NCI-H69 (cell line): Measurements from ENCODE around the gene RUVBL2.
"Not testable (repeated sequence)": the region's sequence is repeated elsewhere in the genome, so short reads cannot be mapped to it uniquely, and the experiment has no call there.

Source experiments
- DNase-seq: peaks from one replicate; lab custom pipeline; 2025; lab: John Stamatoyannopoulos, UW

Gene RUVBL2

DNA sequence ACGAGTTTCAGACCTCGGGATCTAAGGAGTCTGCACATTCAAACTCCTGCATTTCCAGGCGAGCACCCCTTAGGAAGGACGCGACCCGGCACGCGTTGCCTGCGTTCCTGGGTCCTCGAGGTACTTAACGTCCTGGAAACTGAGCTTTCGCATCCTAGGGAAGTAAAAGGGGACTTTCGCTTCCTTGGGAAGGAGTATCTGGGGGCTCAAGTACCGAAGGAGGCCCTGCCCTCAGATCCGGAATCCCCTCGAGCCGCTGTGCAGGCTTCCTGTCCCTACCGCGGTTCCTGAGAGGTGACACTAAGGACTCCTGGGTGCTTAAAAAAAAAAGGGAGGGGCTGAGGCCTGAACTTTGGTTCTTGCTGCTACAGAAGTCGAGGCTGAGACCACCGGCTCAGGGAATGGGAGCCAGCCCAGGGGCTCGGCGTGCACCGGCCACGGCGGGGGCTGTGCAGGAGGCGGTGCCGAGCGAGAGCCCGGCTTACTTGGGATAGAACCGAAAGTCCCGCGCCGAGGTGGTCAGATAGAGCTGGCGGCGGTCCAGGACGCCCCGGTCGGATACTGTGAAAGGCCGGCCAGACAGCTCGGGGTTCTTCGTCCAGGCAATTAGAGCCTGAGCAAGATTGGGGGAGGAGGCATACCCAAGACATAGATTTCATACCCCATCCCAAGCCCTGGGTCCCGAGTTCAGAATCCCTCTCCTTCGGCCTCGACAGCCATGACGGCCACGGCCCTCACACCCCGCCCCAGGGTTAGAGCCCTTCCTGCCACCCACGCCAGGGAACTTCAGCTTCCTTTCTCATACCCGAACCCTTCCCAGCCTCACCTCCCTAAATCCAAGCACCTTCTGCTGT lies 24.9 kb downstream of the RUVBL2 start:
- peak; percentile 28 for DNase-seq

DNA sequence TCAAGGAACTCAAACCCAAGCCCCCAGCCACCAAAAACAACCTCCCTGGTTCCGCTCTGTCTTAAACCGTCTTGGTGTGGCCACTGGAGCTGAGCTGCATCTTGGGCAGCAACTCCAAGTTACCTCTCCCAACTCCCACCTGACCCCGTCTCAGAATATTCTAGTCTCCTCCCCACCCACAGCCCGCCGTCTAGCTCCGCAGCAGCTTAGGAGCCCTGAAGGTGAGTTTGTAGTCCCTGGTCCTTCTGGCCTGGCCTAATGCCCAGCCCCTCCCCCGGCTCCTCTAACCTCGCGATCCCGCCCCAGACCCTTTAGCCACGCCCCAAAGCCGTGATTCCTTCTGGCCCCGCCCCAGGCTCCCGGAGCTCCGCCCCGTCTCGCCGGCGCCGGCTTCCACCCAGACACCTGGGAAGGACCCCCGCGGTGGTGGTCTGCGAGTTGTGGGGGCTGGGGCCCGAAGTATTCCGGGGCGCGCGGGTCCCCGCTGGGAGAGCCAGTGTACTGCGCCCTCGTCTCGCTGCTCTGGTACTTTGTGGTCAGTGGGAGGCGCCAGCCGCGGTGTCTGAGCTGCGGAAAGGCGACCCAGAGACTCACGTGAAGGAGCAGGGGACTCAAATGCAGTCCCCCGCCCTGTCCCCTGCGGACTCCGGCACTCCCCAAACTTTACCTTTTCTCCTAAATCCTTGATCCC lies 25.7 kb downstream of the RUVBL2 start:
- DNase-seq: peak; percentile 85

DNA sequence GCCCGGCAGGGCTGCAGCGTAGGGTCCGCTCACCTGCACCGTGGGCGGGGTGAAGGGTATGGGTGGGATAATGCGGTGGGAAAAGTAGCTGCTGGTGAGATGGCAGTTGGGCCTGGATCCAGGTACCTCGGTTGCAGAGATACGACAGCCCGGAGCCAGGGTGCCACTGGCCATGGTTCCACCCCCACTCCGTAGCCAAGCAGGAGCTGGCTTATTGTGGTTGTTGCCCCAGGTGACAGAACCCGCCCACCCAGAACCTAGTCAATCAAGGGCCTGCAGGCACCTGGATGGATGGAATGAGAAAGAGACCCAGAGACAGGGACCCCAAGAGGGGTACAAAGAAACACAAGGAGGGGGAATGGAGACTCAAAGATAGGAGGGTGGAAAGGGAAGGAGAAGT lies 26.7 kb downstream of the RUVBL2 start:
- DNase-seq: peak; percentile 51

DNA sequence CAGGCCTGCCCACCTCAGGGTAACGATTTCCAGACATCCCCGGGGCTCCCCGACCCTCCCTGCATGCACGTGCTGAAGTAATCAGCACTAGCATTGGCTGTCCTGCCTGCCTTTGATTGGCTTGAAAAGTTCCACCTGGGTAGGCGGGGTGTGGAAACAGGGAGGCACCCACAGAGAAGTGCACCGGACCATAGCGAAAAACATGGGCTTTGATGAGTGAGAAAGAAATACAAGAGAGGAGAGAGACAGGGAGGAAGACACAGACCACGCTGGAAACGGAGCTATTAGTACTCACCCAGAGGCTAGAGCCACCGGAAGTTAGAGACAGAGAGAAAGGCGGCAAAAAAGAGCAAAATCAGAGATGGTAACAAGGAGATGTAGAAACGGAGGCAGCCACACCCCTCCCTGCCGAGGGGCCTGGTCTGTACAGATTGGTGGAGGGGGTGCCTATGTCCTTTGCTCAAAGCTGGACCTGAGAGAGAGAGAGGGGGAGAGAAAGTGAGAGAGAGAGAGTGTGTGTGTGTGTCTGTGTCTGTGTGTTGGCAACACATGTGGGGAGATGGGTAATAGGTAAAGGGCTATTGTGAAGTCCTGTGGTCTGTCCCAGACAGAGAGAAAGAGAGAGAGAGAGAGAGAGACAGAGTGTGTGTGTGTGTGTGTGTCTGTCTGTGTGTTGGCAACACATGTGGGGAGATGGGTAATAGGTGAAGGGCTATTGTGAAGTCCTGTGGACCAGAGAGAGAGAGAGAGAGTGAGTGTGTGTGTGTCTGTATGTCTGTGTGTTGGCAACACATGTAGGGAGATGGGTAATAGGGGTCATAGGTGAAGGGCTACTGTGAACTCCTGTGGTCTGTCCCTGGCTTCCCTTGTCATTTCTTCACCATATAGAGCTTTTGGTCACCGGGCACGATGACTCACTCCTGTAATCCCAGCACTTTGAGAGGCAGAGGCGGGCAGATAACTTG lies 27.5 kb downstream of the RUVBL2 start:
- peak; percentile 68 for DNase-seq

DNA sequence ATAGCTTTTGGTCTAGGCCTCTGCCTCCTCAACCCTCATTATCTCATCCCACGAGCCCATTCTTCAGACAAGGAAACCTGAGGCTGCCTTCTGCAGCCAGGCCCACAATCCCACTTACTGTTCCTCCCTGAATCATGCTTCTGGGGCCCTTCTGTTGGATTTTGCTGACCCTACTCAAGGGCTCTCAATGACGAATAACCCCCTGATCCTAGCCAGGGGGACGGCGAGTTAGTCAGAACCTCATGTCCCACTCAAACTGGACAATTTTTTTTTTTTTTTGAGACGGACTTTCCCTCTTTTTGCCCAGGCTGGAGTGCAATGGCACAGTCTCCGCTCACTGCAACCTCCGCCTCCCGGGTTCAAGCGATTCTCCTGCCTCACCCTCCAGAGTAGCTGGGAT lies 28.4 kb downstream of the RUVBL2 start:
- DNase-seq: no peak

DNA sequence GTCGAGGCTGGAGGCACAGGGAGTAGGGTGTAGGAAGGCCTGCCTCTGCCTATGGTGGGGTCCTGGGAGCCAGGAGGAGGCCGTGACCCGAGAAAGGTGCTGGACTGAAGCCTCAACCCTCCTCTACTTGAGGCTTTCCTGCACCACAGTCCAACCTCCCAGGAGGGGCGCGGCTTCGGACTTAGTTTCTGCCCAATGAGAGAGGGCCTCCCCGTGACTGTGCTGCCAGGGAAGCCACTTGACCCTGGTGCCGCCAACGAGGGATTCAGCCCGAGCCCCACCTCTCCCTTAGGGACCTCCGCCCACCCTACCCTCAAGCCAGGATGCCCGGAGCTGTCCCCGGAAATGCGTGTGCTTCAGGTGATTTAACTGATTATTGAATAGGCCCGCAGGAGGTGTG lies 30.5 kb downstream of the RUVBL2 start, which contains the start of gene CGB3:
Gene CGB3, minus strand, starts transcription at position 101 of the 400 bp plus-strand sequence. CDS start 362 bp downstream, outside the sequence.
- DNase-seq: not testable (repeated sequence)

DNA sequence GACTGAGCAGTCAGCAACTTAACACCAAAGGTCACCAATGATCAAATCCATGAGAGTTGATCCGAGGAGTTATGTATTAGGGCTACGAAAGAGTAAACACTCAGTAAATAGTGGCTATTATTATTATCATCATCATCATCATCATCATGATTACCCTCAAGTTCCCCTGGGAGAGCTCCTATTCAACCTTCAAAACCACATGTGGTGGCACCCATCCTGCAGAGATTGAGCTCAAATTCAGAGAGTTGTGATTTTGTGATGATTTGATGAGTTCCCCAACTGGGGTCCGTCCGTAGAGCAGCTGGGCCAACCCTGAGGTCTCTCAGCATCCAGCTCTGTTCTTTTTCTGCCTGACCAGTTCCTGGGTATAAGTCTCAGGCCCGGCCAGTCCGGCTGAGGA lies 31.4 kb downstream of the RUVBL2 start:
- not testable (repeated sequence) for DNase-seq

DNA sequence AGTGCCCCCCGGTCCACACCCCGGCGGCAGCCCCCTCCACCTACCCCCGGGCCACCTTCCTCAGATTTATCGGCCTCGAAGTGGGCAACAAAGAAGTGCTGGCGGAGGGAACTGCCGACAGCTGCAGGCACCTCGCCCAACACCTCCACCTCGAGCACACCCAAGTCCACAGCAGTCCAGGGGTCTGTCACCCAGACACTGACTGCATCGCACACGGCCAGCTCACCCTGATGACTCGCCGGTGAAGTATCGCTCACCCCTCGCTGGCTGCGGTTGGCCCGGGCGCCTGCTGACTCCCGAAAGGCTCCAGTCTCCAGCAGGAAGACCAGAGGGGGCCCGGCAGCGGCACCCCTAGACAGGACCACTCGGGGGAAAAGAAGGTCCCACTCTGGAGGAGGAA lies 31.9 kb downstream of the RUVBL2 start:
- not testable (repeated sequence) for DNase-seq

DNA sequence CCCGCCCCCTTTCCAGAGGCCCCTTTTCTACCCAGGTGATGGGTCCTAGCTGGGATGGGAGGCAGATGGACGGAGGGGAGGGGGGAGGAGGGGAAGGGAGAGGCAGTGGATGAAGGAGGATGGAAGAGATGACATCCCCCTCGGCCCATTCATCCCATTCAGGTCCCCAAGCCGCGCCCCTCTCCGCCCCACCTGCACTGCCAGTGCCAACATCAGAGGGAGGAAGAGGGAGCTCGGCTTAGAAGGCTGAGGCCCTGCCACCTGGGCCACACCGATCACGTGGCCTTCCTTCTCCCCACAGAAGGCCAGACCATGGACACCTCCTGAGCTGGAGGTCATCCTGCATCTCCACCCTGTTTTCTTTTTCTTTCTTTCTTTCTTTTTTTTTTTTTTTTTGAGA lies 35.0 kb downstream of the RUVBL2 start:
- DNase-seq: not testable (repeated sequence)

DNA sequence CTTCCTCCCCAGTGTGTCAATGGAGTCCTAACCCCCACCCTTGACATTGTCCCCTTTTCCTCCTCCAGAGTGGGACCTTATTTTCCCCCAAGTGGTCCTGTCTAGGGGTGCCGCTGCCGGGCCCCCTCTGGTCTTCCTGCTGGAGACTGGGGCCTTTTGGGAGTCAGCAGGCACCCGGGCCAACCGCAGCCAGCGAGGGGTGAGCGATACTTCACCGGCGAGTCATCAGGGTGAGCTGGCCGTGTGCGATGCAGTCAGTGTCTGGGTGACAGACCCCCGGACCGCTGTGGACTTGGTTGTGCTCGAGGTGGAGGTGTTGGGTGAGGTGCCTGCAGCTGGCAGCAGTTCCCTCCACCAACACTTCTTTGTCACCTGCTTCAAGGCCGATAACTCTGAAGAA lies 36.1 kb downstream of the RUVBL2 start:
- not testable (repeated sequence) for DNase-seq

DNA sequence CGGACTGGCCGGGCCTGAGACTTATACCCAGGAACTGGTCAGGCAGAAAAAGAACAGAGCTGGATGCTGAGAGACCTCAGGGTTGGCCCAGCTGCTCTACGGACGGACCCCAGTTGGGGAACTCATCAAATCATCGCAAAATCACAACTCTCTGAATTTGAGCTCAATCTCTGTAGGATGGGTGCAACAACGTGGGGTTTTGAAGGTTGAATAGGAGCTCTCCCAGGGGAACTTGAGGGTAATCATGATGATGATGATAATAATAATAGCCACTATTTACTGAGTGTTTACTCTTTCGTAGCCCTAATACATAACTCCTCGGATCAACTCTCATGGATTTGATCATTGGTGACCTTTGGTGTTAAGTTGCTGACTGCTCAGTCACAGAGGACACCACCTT lies 36.6 kb downstream of the RUVBL2 start:
- not testable (repeated sequence) for DNase-seq

DNA sequence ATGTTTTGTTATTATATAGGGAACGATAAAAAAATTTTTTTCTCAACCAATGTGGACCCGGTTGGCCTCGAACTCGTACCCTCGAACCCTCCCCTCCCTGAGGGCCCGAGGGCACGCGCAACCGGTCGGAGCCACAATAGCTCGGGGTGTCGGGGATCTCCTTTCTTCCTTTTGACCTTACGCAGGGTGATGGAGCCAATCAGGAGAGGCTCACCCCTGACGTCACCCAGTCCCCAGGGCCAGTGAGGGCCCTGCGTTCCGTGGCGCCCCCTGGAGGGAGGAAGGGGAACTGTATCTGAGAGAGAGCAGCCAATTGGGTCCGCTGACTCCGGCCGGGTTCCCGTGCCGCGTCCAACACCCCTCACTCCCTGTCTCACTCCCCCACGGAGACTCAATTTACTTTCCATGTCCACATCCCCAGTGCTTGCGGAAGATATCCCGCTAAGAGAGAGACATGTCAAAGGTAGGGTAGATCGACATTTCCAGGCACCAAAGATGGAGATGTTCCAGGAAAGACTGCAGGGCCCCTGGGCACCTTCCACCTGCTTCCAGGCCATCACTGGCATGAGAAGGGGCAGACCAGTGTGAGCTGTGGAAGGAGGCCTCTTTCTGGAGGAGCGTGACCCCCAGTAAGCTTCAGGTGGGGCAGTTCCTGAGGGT lies 38.1 kb downstream of the RUVBL2 start, which contains the start of gene CGB2:
Gene CGB2, plus strand, starts transcription at position 249 of the 660 bp plus-strand sequence. Its CDS starts 206 bp downstream, at position 455.
- peak; percentile 93 for DNase-seq

DNA sequence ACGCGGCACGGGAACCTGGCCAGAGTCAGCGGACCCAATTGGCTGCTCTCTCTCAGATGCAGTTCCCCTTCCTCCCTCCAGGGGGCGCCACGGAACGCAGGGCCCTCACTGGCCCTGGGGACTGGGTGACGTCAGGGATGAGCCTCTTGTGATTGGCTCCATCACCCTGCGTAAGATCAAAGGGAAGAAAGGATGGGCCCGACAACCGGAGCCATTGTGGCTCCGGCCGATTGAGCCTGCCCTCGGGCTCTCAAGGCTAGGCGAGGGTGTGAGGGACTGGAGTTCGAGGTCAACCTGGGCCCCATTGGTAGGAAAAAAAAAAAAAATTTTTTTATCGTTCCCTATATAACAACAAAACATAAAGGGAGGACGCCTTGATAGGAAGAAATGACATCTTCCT lies 43.1 kb downstream of the RUVBL2 start, which contains the start of gene CGB1:
Gene CGB1, minus strand, starts transcription at position 81 of the 400 bp plus-strand sequence. CDS start 184 bp downstream, outside the sequence.
- DNase-seq: peak; percentile 95

DNA sequence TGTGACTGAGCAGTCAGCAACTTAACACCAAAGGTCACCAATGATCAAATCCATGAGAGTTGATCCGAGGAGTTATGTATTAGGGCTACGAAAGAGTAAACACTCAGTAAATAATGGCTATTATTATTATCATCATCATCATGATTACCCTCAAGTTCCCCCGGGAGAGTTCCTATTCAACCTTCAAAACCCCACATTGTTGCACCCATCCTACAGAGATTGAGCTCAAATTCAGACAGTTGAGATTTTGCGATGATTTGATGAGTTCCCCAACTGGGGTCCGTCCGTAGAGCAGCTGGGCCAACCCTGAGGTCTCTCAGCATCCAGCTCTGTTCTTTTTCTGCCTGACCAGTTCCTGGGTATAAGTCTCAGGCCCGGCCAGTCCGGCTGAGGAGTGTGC lies 44.4 kb downstream of the RUVBL2 start:
- DNase-seq: not testable (repeated sequence)

DNA sequence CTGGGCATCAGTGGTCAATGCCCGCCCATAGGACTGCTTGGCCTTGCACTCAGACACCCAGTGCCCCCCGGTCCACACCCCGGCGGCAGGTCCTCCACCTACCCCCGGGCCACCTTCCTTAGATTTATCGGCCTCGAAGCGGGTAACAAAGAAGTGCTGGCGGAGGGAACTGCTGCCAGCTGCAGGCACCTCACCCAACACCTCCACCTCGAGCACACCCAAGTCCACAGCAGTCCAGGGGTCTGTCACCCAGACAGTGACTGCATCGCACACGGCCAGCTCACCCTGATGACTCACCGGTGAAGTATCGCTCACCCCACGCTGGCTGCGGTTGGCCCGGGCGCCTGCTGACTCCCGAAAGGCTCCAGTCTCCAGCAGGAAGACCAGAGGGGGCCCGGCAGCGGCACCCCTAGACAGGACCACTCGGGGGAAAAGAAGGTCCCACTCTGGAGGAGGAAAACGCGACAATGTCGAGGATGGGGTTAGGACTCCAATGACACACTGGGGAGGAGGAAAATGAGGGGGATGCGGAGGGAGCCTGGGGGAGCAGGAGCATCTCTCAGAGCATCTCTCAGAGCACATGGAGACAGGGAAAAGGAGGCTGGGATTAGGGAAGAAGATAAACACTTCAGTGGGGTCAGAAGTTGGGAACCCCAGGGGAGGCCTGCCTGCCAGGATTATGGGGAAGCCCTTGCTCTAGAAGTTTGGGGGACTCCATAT lies 45.0 kb downstream of the RUVBL2 start:
- DNase-seq: not testable (repeated sequence)

DNA sequence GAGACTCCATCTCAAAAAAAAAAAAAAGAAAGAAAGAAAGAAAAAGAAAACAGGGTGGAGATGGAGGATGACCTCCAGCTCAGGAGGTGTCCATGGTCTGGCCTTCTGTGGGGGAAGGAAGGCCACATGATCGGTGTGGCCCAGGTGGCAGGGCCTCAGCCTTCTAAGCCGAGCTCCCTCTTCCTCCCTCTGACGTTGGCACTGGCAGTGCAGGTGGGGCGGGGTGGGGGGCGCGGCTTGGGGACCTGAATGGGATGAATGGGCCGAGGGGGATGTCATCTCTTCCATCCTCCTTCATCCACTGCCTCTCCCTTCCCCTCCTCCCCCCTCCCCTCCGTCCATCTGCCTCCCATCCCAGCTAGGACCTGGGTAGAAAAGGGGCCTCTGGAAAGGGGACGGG lies 46.0 kb downstream of the RUVBL2 start:
- DNase-seq: not testable (repeated sequence)

DNA sequence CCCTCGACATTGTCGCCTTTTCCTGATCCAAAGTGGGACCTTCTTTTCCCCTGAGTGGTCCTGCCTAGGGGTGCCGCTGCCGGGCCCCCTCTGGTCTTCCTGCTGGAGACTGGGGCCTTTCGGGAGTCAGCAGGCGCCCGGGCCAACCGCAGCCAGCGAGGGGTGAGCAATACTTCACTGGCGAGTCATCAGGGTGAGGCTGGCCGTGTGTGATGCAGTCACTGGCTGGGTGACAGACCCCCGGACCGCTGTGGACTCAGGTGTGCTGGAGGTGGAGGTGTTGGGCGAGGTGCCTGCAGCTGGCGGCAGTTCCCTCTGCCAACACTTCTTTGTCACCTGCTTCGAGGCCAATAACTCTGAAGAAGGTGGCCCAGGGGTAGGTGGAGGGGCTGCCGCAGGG lies 48.5 kb downstream of the RUVBL2 start:
- DNase-seq: no peak

DNA sequence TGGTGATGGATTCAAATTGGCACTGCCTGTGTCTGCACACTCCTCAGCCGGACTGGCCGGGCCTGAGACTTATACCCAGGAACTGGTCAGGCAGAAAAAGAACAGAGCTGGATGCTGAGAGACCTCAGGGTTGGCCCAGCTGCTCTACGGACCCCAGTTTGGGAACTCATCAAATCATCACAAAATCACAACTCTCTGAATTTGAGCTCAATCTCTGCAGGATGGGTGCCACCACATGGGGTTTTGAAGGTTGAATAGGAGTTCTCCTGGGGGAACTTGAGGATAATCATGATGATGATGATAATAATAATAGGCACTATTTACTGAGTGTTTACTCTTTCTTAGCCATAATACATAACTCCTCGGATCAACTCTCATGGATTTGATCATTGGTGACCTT lies 49.0 kb downstream of the RUVBL2 start:
- DNase-seq: not testable (repeated sequence)

DNA sequence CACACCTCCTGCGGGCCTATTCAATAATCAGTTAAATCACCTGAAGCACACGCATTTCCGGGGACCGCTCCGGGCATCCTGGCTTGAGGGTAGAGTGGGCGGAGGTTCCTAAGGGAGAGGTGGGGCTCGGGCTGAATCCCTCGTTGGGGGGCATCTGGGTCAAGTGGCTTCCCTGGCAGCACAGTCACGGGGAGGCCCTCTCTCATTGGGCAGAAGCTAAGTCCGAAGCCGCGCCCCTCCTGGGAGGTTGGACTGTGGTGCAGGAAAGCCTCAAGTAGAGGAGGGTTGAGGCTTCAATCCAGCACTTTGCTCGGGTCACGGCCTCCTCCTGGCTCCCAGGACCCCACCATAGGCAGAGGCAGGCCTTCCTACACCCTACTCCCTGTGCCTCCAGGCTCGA lies 49.9 kb downstream of the RUVBL2 start, which contains the start of gene CGB5:
Gene CGB5, plus strand, starts transcription at position 301 of the 400 bp plus-strand sequence. CDS start 362 bp downstream, outside the sequence.
- DNase-seq: peak; percentile 18

DNA sequence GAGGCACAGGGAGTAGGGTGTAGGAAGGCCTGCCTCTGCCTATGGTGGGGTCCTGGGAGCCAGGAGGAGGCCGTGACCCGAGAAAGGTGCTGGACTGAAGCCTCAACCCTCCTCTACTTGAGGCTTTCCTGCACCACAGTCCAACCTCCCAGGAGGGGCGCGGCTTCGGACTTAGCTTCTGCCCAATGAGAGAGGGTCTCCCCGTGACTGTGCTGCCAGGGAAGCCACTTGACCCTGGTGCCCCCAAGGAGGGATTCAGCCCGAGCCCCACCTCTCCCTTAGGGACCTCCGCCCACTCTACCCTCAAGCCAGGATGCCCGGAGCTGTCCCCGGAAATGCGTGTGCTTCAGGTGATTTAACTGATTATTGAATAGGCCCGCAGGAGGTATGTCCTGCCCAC lies 55.3 kb downstream of the RUVBL2 start, which contains the start of gene CGB8:
Gene CGB8, minus strand, starts transcription at position 101 of the 400 bp plus-strand sequence. CDS start 372 bp downstream, outside the sequence.
- DNase-seq: not testable (repeated sequence)
